Gastrocnemius medialis (tissue), 4 donors: ENCODE measurements around the gene H2BK1. TPM values are rescaled to one million over a fixed set of nuclear protein-coding genes. Genes with fewer than 3 reads are reported as not detected.
A peak's percentile ranks its signal among the peaks of the same experiment; 100 is the strongest.

ENCODE experiments used
- ATAC-seq, 2 donors: fragments of 150-250 bp; one replicate each; pipeline ENCODE4 v1.9.1; 2016
- DNase-seq, 2 donors: peaks; one replicate each; pipeline ENCODE4 v3.0.0-alpha.2; 2019
- H3K27ac ChIP-seq, 4 donors: fragments of 200-600 bp; sonication (generic); 1 replicate in 1 of 4; 2 replicates in 3 of 4; pipeline ENCODE4 v1.5.1; 2016 to 2018; ENCODE audit warnings: mild to moderate bottlenecking in 2 of 4, moderate library complexity in 1 of 4
- H3K27me3 ChIP-seq, 3 donors: fragments of 200-600 bp; sonication (generic) in 2 of 3; 1 replicate in 1 of 3; 2 replicates in 2 of 3; pipeline versions ENCODE4 v1.5.1 to v1.6.0; 2016 to 2019; ENCODE audit warnings: mild to moderate bottlenecking in 1 of 3, moderate library complexity in 1 of 3
- H3K36me3 ChIP-seq, 2 donors: fragments of 200-600 bp; sonication (generic) in 1 of 2; one replicate each; pipeline ENCODE4 v1.5.1; 2017 to 2018
- H3K4me1 ChIP-seq, 2 donors: fragments of 200-600 bp; sonication (generic) in 1 of 2; one replicate each; pipeline ENCODE4 v1.5.1; 2016 to 2017; ENCODE audit warnings: mild to moderate bottlenecking in 2 of 2
- H3K4me3 ChIP-seq, 4 donors: fragments of 200-600 bp; sonication (generic) in 3 of 4; 1 replicate in 1 of 4; 2 replicates in 3 of 4; pipeline ENCODE4 v1.5.1; 2016 to 2019; ENCODE audit warnings: mild to moderate bottlenecking in 2 of 4
- H3K9me3 ChIP-seq, 3 donors: fragments of 200-600 bp; sonication (generic) in 2 of 3; 1 replicate in 1 of 3; 2 replicates in 2 of 3; pipeline ENCODE4 v1.5.1; 2016 to 2019
- POLR2A ChIP-seq, 2 donors: fragments of 450-650 bp; IDR thresholded peaks; one replicate each; pipeline ENCODE4 v1.6.1; 2017; ENCODE audit warnings: antibody characterized with exemption in 2 of 2, mild to moderate bottlenecking in 2 of 2, moderate library complexity in 2 of 2
- in situ Hi-C, 4 donors: fragments of 200-750 bp; cut with MboI; loops; one replicate each; pipeline versions ENCODE4 v1.15.0 to v1.8.0; 2017; ENCODE audit warnings: low sequenced_read_pairs in 4 of 4
- intact Hi-C: fragments of 100-400 bp; cut with DNase I; formaldehyde crosslinking; loops from one replicate; pipeline ENCODE4 v1.15.1; 2023; ENCODE audit warnings: low total_unique reads
- total RNA-seq, 4 donors: library from RNA; depleted of rRNA; stranded (reverse); fragments of >200 nt; gene quantifications; one replicate each; pipeline versions ENCODE4 v1.1.0 to v1.2.3, GENCODE V29; 2016
- TF ChIP-seq, protein P1 (sequence below), 5 experiments: fragments of 450-650 bp in 3 of 5; fragments of 200-600 bp in 2 of 5; sonication (generic) in 2 of 5; IDR thresholded peaks in 4 of 5; conservative IDR thresholded peaks in 1 of 5; 1 replicate in 4 of 5; 2 replicates in 1 of 5; pipeline ENCODE4 v1.5.1; 2016 to 2019; ENCODE audit warnings: antibody characterized with exemption in 5 of 5, mild to moderate bottlenecking in 3 of 5, moderate library complexity in 3 of 5

The H2BK1 gene
- total RNA-seq, 4 donors from 2014 or later, result not detected

GRCh38 chr7:151181011-151181431, 29.3 kb downstream of the H2BK1 start:
- H3K36me3 ChIP-seq, result peaks cover 0 to 10% of the 10 kb centered on the region in 2 donors
- peaks cover 21 to 35% of the 10 kb centered on the region in 2 donors for H3K4me1 ChIP-seq
- in situ Hi-C loops (no loop called here), intact Hi-C loops (no loop called here)
- H3K4me3 ChIP-seq, result no peak overlapping the region
- H3K27me3 ChIP-seq, result no peaks in the 10 kb centered on the region
- H3K27ac ChIP-seq, result peak overlapping the region in 1 of 4 donors; percentile 38
- DNase-seq, result peak in 1 of 2 donors; percentile 10
- H3K9me3 ChIP-seq, result no peaks in the 10 kb centered on the region
- ATAC-seq, result no peak
- TF ChIP-seq, protein P1, sequence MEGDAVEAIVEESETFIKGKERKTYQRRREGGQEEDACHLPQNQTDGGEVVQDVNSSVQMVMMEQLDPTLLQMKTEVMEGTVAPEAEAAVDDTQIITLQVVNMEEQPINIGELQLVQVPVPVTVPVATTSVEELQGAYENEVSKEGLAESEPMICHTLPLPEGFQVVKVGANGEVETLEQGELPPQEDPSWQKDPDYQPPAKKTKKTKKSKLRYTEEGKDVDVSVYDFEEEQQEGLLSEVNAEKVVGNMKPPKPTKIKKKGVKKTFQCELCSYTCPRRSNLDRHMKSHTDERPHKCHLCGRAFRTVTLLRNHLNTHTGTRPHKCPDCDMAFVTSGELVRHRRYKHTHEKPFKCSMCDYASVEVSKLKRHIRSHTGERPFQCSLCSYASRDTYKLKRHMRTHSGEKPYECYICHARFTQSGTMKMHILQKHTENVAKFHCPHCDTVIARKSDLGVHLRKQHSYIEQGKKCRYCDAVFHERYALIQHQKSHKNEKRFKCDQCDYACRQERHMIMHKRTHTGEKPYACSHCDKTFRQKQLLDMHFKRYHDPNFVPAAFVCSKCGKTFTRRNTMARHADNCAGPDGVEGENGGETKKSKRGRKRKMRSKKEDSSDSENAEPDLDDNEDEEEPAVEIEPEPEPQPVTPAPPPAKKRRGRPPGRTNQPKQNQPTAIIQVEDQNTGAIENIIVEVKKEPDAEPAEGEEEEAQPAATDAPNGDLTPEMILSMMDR (IDR thresholded peaks at IDR 0.05 in 4 of 5, conservative IDR thresholded peaks at IDR 0.05 in 1 of 5), result no peak
- TF ChIP-seq POLR2A (IDR thresholded peaks at IDR 0.05), result no peak

GRCh38 chr7:151179946-151180345, 30.3 kb downstream of the H2BK1 start:
- Histone ChIP-seq H3K4me3 (no peak overlapping the region), H3K4me1 (peaks cover 19 to 25% of the 10 kb centered on the region in 2 donors), H3K27ac (no peak overlapping the region), H3K27me3 (no peaks in the 10 kb centered on the region), H3K9me3 (no peaks in the 10 kb centered on the region), H3K36me3 (peaks cover 0 to 10% of the 10 kb centered on the region in 2 donors)
- intact Hi-C loops (no loop called here), in situ Hi-C loops (loop anchor here in 2 of 4 donors (10.0 kb wide), 1 partner anchor 55 kb away; no protein-coding TSS in a partner anchor)
- no peak for TF ChIP-seq POLR2A (IDR thresholded peaks at IDR 0.05)
- TF ChIP-seq, protein P1 (IDR thresholded peaks at IDR 0.05 in 4 of 5, conservative IDR thresholded peaks at IDR 0.05 in 1 of 5), result no peak
- DNase-seq (peak in 1 of 2 donors; percentile 8), ATAC-seq (no peak)

GRCh38 chr7:151179287-151179860, 30.9 kb downstream of the H2BK1 start:
- H3K4me3 ChIP-seq, result no peak overlapping the region
- TF ChIP-seq, protein P1 (IDR thresholded peaks at IDR 0.05 in 4 of 5, conservative IDR thresholded peaks at IDR 0.05 in 1 of 5), result no peak
- no peak for TF ChIP-seq POLR2A (IDR thresholded peaks at IDR 0.05)
- DNase-seq, result peak in 1 of 2 donors; percentile 5
- in situ Hi-C loops, result loop anchor here in 2 of 4 donors (10.0 kb wide), 1 partner anchor 55 kb away; no protein-coding TSS in a partner anchor
- H3K27me3 ChIP-seq, result no peaks in the 10 kb centered on the region
- intact Hi-C loops, result no loop called here
- no peaks in the 10 kb centered on the region for H3K9me3 ChIP-seq
- H3K4me1 ChIP-seq, result peaks cover 19 to 25% of the 10 kb centered on the region in 2 donors
- no peak for ATAC-seq
- peak overlapping the region in 1 of 4 donors; percentile 34 for H3K27ac ChIP-seq
- peaks cover 0 to 10% of the 10 kb centered on the region in 2 donors for H3K36me3 ChIP-seq

GRCh38 chr7:151178831-151179230, 31.5 kb downstream of the H2BK1 start:
- in situ Hi-C loops, result loop anchor here in 2 of 4 donors (10.0 kb wide), 1 partner anchor 54 kb away; no protein-coding TSS in a partner anchor
- DNase-seq, result peak in 1 of 2 donors; percentile 8
- H3K4me3 ChIP-seq, result no peak overlapping the region
- no peak for ATAC-seq
- peaks cover 0 to 10% of the 10 kb centered on the region in 2 donors for H3K36me3 ChIP-seq
- TF ChIP-seq POLR2A (IDR thresholded peaks at IDR 0.05), result no peak
- TF ChIP-seq, protein P1 (IDR thresholded peaks at IDR 0.05 in 4 of 5, conservative IDR thresholded peaks at IDR 0.05 in 1 of 5), result no peak
- H3K4me1 ChIP-seq, result peaks cover 19 to 25% of the 10 kb centered on the region in 2 donors
- H3K9me3 ChIP-seq, result no peaks in the 10 kb centered on the region
- intact Hi-C loops, result no loop called here
- H3K27ac ChIP-seq, result peak overlapping the region in 1 of 4 donors; percentile 34
- no peaks in the 10 kb centered on the region for H3K27me3 ChIP-seq
